Activated T-helper 1 cell treated with anti-CD3 and anti-CD28 coated beads, Interleukin-12 subunit alpha, Interleukin-12 subunit beta, Interleukin-2, Interleukin-4 antibody, amounts not matched to agents 30 ng/mL and 10 ng/mL and 1 ng/mL, durations not matched to agents 14 hours and 24 hours and 36 hours (primary cell): ENCODE results near the gene NRXN3. TPM values are rescaled to one million over a fixed set of nuclear protein-coding genes. Genes with fewer than 3 reads are reported as not detected.

Experiments used
- DNase-seq: peaks from one replicate; pipeline ENCODE4 v3.0.0; 2021; ENCODE audit warnings: low spot score
- H3K27ac Mint-ChIP-seq: one replicate; pipeline ENCODE4 v1.8.0; 2021; ENCODE audit warnings: mild to moderate bottlenecking, mixed read lengths
- H3K27me3 Mint-ChIP-seq: one replicate; pipeline ENCODE4 v1.8.0; 2022; ENCODE audit warnings: mild to moderate bottlenecking, moderate library complexity, mixed read lengths; ENCODE audit not compliant: insufficient read depth
- H3K36me3 Mint-ChIP-seq: one replicate; pipeline ENCODE4 v1.8.0; 2021; ENCODE audit warnings: low read depth, mixed read lengths
- H3K4me1 Mint-ChIP-seq: one replicate; pipeline ENCODE4 v1.8.0; 2021; ENCODE audit warnings: low read depth, mixed read lengths
- H3K4me3 Mint-ChIP-seq: one replicate; pipeline ENCODE4 v1.8.0; 2021; ENCODE audit warnings: mild to moderate bottlenecking, moderate library complexity, mixed read lengths
- H3K9me3 Mint-ChIP-seq: one replicate; pipeline ENCODE4 v1.8.0; 2021; ENCODE audit warnings: mixed read lengths
- intact Hi-C: fragments of 100-400 bp; cut with micrococcal nuclease; formaldehyde crosslinking; loops from one replicate; pipeline ENCODE4 v1.15.1; 2024
- total RNA-seq: library from RNA; stranded (reverse); gene quantifications from 2 replicates; pipeline ENCODE4 v1.2.3, GENCODE V29; 2022

NRXN3 gene
- total RNA-seq, 1 donor from 2014 or later, result not detected

- peaks cover 7% of the 10 kb centered on the region for H3K9me3 Mint-ChIP-seq
- intact Hi-C loops, result no loop called here
- no peak for DNase-seq
- H3K27ac Mint-ChIP-seq, result no peak overlapping the region
- H3K4me3 Mint-ChIP-seq, result no peak overlapping the region
- H3K36me3 Mint-ChIP-seq, result no peaks in the 10 kb centered on the region
- H3K27me3 Mint-ChIP-seq, result no peaks in the 10 kb centered on the region
- no peaks in the 10 kb centered on the region for H3K4me1 Mint-ChIP-seq
These were observed 1273.4 kb downstream of the NRXN3 start for GRCh38 chr14:79443602-79444001.

GRCh38 chr14:79448960-79449359 is 1278.8 kb downstream of the NRXN3 start:
- intact Hi-C loops, result no loop called here
- no peaks in the 10 kb centered on the region for H3K27me3 Mint-ChIP-seq
- H3K4me1 Mint-ChIP-seq, result no peaks in the 10 kb centered on the region
- no peak for DNase-seq
- H3K4me3 Mint-ChIP-seq, result no peak overlapping the region
- no peak overlapping the region for H3K27ac Mint-ChIP-seq
- H3K9me3 Mint-ChIP-seq, result no peaks in the 10 kb centered on the region
- H3K36me3 Mint-ChIP-seq, result no peaks in the 10 kb centered on the region

- no peaks in the 10 kb centered on the region for H3K9me3 Mint-ChIP-seq
These were observed 1281.4 kb downstream of the NRXN3 start for GRCh38 chr14:79451601-79452000.

GRCh38 chr14:79453276-79453675 is 1283.1 kb downstream of the NRXN3 start:
- Mint-ChIP-seq H3K4me1 (no peaks in the 10 kb centered on the region), H3K9me3 (no peaks in the 10 kb centered on the region), H3K27ac (no peak overlapping the region), H3K4me3 (no peak overlapping the region), H3K36me3 (no peaks in the 10 kb centered on the region), H3K27me3 (no peaks in the 10 kb centered on the region)
- DNase-seq, result no peak
- intact Hi-C loops, result no loop called here

More at GRCh38 chr14:79451601-79452000, 1281.4 kb downstream of the NRXN3 start:
- intact Hi-C loops, result no loop called here
- Mint-ChIP-seq H3K27ac (no peak overlapping the region), H3K4me3 (no peak overlapping the region), H3K4me1 (no peaks in the 10 kb centered on the region), H3K36me3 (no peaks in the 10 kb centered on the region), H3K27me3 (no peaks in the 10 kb centered on the region)
- no peak for DNase-seq

- DNase-seq, result no peak
- Mint-ChIP-seq H3K4me3 (no peak overlapping the region), H3K9me3 (no peaks in the 10 kb centered on the region), H3K27ac (no peak overlapping the region), H3K36me3 (no peaks in the 10 kb centered on the region), H3K4me1 (no peaks in the 10 kb centered on the region), H3K27me3 (no peaks in the 10 kb centered on the region)
- intact Hi-C loops, result no loop called here
These were observed 1294.3 kb downstream of the NRXN3 start for GRCh38 chr14:79464468-79464867.

GRCh38 chr14:79465651-79466050 is 1295.5 kb downstream of the NRXN3 start:
- no peaks in the 10 kb centered on the region for H3K4me1 Mint-ChIP-seq
- H3K9me3 Mint-ChIP-seq, result no peaks in the 10 kb centered on the region
- no peaks in the 10 kb centered on the region for H3K27me3 Mint-ChIP-seq
- no peak for DNase-seq
- intact Hi-C loops, result no loop called here
- no peak overlapping the region for H3K4me3 Mint-ChIP-seq
- H3K27ac Mint-ChIP-seq, result no peak overlapping the region
- H3K36me3 Mint-ChIP-seq, result no peaks in the 10 kb centered on the region

GRCh38 chr14:79466938-79467527 is 1296.9 kb downstream of the NRXN3 start:
- no peaks in the 10 kb centered on the region for H3K9me3 Mint-ChIP-seq
- no peaks in the 10 kb centered on the region for H3K4me1 Mint-ChIP-seq
- H3K27ac Mint-ChIP-seq, result no peak overlapping the region
- H3K27me3 Mint-ChIP-seq, result no peaks in the 10 kb centered on the region
- intact Hi-C loops, result no loop called here
- no peak overlapping the region for H3K4me3 Mint-ChIP-seq
- no peak for DNase-seq
- H3K36me3 Mint-ChIP-seq, result no peaks in the 10 kb centered on the region

- H3K27me3 Mint-ChIP-seq, result no peaks in the 10 kb centered on the region
- DNase-seq, result no peak
- H3K9me3 Mint-ChIP-seq, result no peaks in the 10 kb centered on the region
- no peak overlapping the region for H3K27ac Mint-ChIP-seq
- intact Hi-C loops, result no loop called here
- H3K4me1 Mint-ChIP-seq, result no peaks in the 10 kb centered on the region
- no peak overlapping the region for H3K4me3 Mint-ChIP-seq
- H3K36me3 Mint-ChIP-seq, result no peaks in the 10 kb centered on the region
These were observed 1297.7 kb downstream of the NRXN3 start for GRCh38 chr14:79467835-79468234.

- H3K27ac Mint-ChIP-seq, result no peak overlapping the region
- no peak overlapping the region for H3K4me3 Mint-ChIP-seq
- no peak for DNase-seq
- intact Hi-C loops, result no loop called here
- no peaks in the 10 kb centered on the region for H3K9me3 Mint-ChIP-seq
- no peaks in the 10 kb centered on the region for H3K36me3 Mint-ChIP-seq
- no peaks in the 10 kb centered on the region for H3K27me3 Mint-ChIP-seq
- H3K4me1 Mint-ChIP-seq, result no peaks in the 10 kb centered on the region
These were observed 1298.3 kb downstream of the NRXN3 start for GRCh38 chr14:79468486-79468885.

GRCh38 chr14:79473651-79474050 is 1303.5 kb downstream of the NRXN3 start:
- H3K9me3 Mint-ChIP-seq, result no peaks in the 10 kb centered on the region
- H3K27me3 Mint-ChIP-seq, result no peaks in the 10 kb centered on the region
- intact Hi-C loops, result no loop called here
- H3K4me1 Mint-ChIP-seq, result no peaks in the 10 kb centered on the region
- no peaks in the 10 kb centered on the region for H3K36me3 Mint-ChIP-seq
- DNase-seq, result no peak
- no peak overlapping the region for H3K27ac Mint-ChIP-seq
- no peak overlapping the region for H3K4me3 Mint-ChIP-seq

- DNase-seq, result no peak
- no peak overlapping the region for H3K27ac Mint-ChIP-seq
- no peaks in the 10 kb centered on the region for H3K9me3 Mint-ChIP-seq
- intact Hi-C loops, result no loop called here
- no peaks in the 10 kb centered on the region for H3K4me1 Mint-ChIP-seq
- no peak overlapping the region for H3K4me3 Mint-ChIP-seq
- H3K27me3 Mint-ChIP-seq, result no peaks in the 10 kb centered on the region
- no peaks in the 10 kb centered on the region for H3K36me3 Mint-ChIP-seq
These were observed 1305.8 kb downstream of the NRXN3 start for GRCh38 chr14:79475887-79476532.

- no peak for DNase-seq
- Mint-ChIP-seq H3K27ac (no peak overlapping the region), H3K36me3 (no peaks in the 10 kb centered on the region), H3K9me3 (no peaks in the 10 kb centered on the region), H3K4me1 (no peaks in the 10 kb centered on the region), H3K27me3 (no peaks in the 10 kb centered on the region), H3K4me3 (no peak overlapping the region)
- intact Hi-C loops, result no loop called here
These were observed 1306.4 kb downstream of the NRXN3 start for GRCh38 chr14:79476552-79476951.

- H3K9me3 Mint-ChIP-seq, result no peaks in the 10 kb centered on the region
- H3K27me3 Mint-ChIP-seq, result no peaks in the 10 kb centered on the region
- H3K27ac Mint-ChIP-seq, result no peak overlapping the region
- intact Hi-C loops, result no loop called here
- no peaks in the 10 kb centered on the region for H3K4me1 Mint-ChIP-seq
- no peak for DNase-seq
- H3K4me3 Mint-ChIP-seq, result no peak overlapping the region
- H3K36me3 Mint-ChIP-seq, result no peaks in the 10 kb centered on the region
These were observed 1310.0 kb downstream of the NRXN3 start for GRCh38 chr14:79480212-79480611.

- DNase-seq, result no peak
- H3K27me3 Mint-ChIP-seq, result no peaks in the 10 kb centered on the region
- H3K9me3 Mint-ChIP-seq, result no peaks in the 10 kb centered on the region
- H3K4me1 Mint-ChIP-seq, result no peaks in the 10 kb centered on the region
- H3K4me3 Mint-ChIP-seq, result no peak overlapping the region
- H3K27ac Mint-ChIP-seq, result no peak overlapping the region
- no peaks in the 10 kb centered on the region for H3K36me3 Mint-ChIP-seq
- intact Hi-C loops, result no loop called here
These were observed 1312.7 kb downstream of the NRXN3 start for GRCh38 chr14:79482825-79483224.
